HEK293 (cell line): Measurements from ENCODE around the gene NOC2L.

Experiments
- CTCF ChIA-PET: fragments of 350-600 bp; formaldehyde crosslinking; extraction: SDS; loops from one replicate; lab custom pipeline; 2021; ENCODE audit warnings: antibody characterized with exemption; lab: Yijun Ruan, JAX
- POLR2A ChIA-PET: fragments of 300-600 bp; formaldehyde crosslinking; extraction: SDS; loops from one replicate; lab custom pipeline; 2020; ENCODE audit warnings: antibody characterized with exemption, inconsistent platforms; lab: Yijun Ruan, JAX
- H3K27ac ChIP-seq: fragments of 200-500 bp; sonication (Bioruptor generic); 2 replicates; pipeline ENCODE4 v1.5.1; 2014; ENCODE audit warnings: low read depth, low read length, control low read depth, inconsistent platforms; ENCODE audit errors: extremely low read depth
- H3K36me3 ChIP-seq, 2 experiments: fragments of 200-500 bp in 1 of 2; sonication (Bioruptor generic) in 1 of 2; 1 replicate in 1 of 2; 2 replicates in 1 of 2; pipeline ENCODE4 v1.5.1; 2014 to 2017; ENCODE audit warnings: inconsistent platforms in 2 of 2, low read length in 2 of 2; ENCODE audit not compliant: control insufficient read depth in 2 of 2, insufficient read depth in 1 of 2
- H3K4me1 ChIP-seq: fragments of 200-500 bp; sonication (Bioruptor generic); 2 replicates; pipeline ENCODE4 v1.5.1; 2014; ENCODE audit warnings: mild to moderate bottlenecking, low read length, inconsistent platforms; ENCODE audit not compliant: control insufficient read depth, insufficient read depth
- H3K4me3 ChIP-seq: 2 replicates; pipeline ENCODE4 v1.5.1; 2011; ENCODE audit warnings: low read depth, mild to moderate bottlenecking, control low read depth, low read length, moderate library complexity
- H3K9me3 ChIP-seq: fragments of 200-500 bp; sonication (Bioruptor generic); 2 replicates; pipeline ENCODE4 v1.5.1; 2014; ENCODE audit warnings: low read depth, low read length, inconsistent platforms; ENCODE audit not compliant: control insufficient read depth, insufficient read depth
- EGR2 ChIP-seq: fragments of 450-650 bp; formaldehyde crosslinking; IDR thresholded peaks from 2 replicates; pipeline ENCODE4 v1.5.1; 2016; ENCODE audit warnings: low read depth, missing biosample characterization, missing genetic modification characterization
- GLIS2 ChIP-seq: fragments of 450-650 bp; formaldehyde crosslinking; IDR thresholded peaks from 2 replicates; pipeline ENCODE4 v1.5.1; 2016; ENCODE audit warnings: missing biosample characterization, missing genetic modification characterization
- IKZF3 ChIP-seq: fragments of 450-650 bp; IDR thresholded peaks from 2 replicates; pipeline ENCODE4 v1.5.0; 2018; ENCODE audit warnings: missing biosample characterization, mild to moderate bottlenecking, missing genetic modification characterization, moderate library complexity
- KLF1 ChIP-seq: fragments of 450-650 bp; formaldehyde crosslinking; IDR thresholded peaks from 2 replicates; pipeline ENCODE4 v1.5.1; 2016; ENCODE audit warnings: missing biosample characterization, missing genetic modification characterization
- KLF10 ChIP-seq: fragments of 450-650 bp; IDR thresholded peaks from 2 replicates; pipeline ENCODE4 v1.5.1; 2018; ENCODE audit warnings: missing biosample characterization, mild to moderate bottlenecking, missing genetic modification characterization
- SCRT1 ChIP-seq: fragments of 450-650 bp; formaldehyde crosslinking; IDR thresholded peaks from 2 replicates; pipeline ENCODE4 v1.5.1; 2016; ENCODE audit warnings: missing biosample characterization, missing genetic modification characterization, borderline replicate concordance
- SCRT2 ChIP-seq: fragments of 450-650 bp; formaldehyde crosslinking; IDR thresholded peaks from 2 replicates; pipeline ENCODE4 v1.5.1; 2016; ENCODE audit warnings: missing biosample characterization, missing genetic modification characterization
- SETDB1 ChIP-seq: IDR thresholded peaks from one replicate; pipeline ENCODE4 v1.6.1; 2017; ENCODE audit warnings: mild to moderate bottlenecking, low read length, moderate library complexity, mixed read lengths; ENCODE audit not compliant: insufficient read length
- WT1 ChIP-seq: fragments of 450-650 bp; formaldehyde crosslinking; IDR thresholded peaks from 2 replicates; pipeline ENCODE4 v1.5.1; 2016; ENCODE audit warnings: missing biosample characterization, missing genetic modification characterization
- ZBTB44 ChIP-seq: fragments of 450-650 bp; IDR thresholded peaks from 2 replicates; pipeline ENCODE4 v1.5.1; 2018; ENCODE audit warnings: missing biosample characterization, mild to moderate bottlenecking, missing genetic modification characterization
- ZIC2 ChIP-seq: fragments of 450-650 bp; formaldehyde crosslinking; IDR thresholded peaks from 2 replicates; pipeline ENCODE4 v1.5.1; 2016; ENCODE audit warnings: missing biosample characterization, missing genetic modification characterization
- ZNF114 ChIP-seq: fragments of 450-650 bp; formaldehyde crosslinking; IDR thresholded peaks from 2 replicates; pipeline ENCODE4 v1.5.0; 2017; ENCODE audit warnings: missing biosample characterization, missing genetic modification characterization
- ZNF174 ChIP-seq: fragments of 450-650 bp; formaldehyde crosslinking; IDR thresholded peaks from 2 replicates; pipeline ENCODE4 v1.5.0; 2017; ENCODE audit warnings: missing biosample characterization, mild to moderate bottlenecking, missing genetic modification characterization
- ZNF175 ChIP-seq: fragments of 450-650 bp; formaldehyde crosslinking; IDR thresholded peaks from 2 replicates; pipeline ENCODE4 v1.5.1; 2016; ENCODE audit warnings: missing biosample characterization, missing genetic modification characterization
- ZNF2 ChIP-seq: fragments of 450-650 bp; formaldehyde crosslinking; IDR thresholded peaks from 2 replicates; pipeline ENCODE4 v1.5.1; 2016; ENCODE audit warnings: missing biosample characterization, missing genetic modification characterization
- ZNF202 ChIP-seq: fragments of 450-650 bp; formaldehyde crosslinking; IDR thresholded peaks from 2 replicates; pipeline ENCODE4 v1.5.1; 2016; ENCODE audit warnings: missing biosample characterization, missing genetic modification characterization, borderline replicate concordance
- ZNF274 ChIP-seq, 2 experiments: fragments of 200-500 bp in 1 of 2; fragments of 450-650 bp in 1 of 2; sonication (Bioruptor generic) in 1 of 2; formaldehyde crosslinking in 1 of 2; IDR thresholded peaks; 2 replicates each; pipeline versions ENCODE4 v1.5.1 to v1.6.1; 2014 to 2016; ENCODE audit warnings: borderline replicate concordance in 1 of 2, inconsistent platforms in 1 of 2, low read length in 1 of 2, missing biosample characterization in 1 of 2, missing genetic modification characterization in 1 of 2
- ZNF324 ChIP-seq: fragments of 450-650 bp; formaldehyde crosslinking; IDR thresholded peaks from 2 replicates; pipeline ENCODE4 v1.5.1; 2016; ENCODE audit warnings: missing biosample characterization, missing genetic modification characterization
- ZNF423 ChIP-seq: fragments of 450-650 bp; formaldehyde crosslinking; IDR thresholded peaks from 2 replicates; pipeline ENCODE4 v1.5.1; 2016; ENCODE audit warnings: missing biosample characterization, missing genetic modification characterization
- ZNF518A ChIP-seq: fragments of 450-650 bp; formaldehyde crosslinking; conservative IDR thresholded peaks from 2 replicates; pipeline ENCODE4 v1.5.1; 2016; ENCODE audit warnings: low read depth, missing biosample characterization, missing genetic modification characterization
- ZNF610 ChIP-seq: fragments of 450-650 bp; formaldehyde crosslinking; IDR thresholded peaks from 2 replicates; pipeline ENCODE4 v1.5.1; 2016; ENCODE audit warnings: missing biosample characterization, missing genetic modification characterization, borderline replicate concordance
- ZNF624 ChIP-seq: fragments of 450-650 bp; formaldehyde crosslinking; IDR thresholded peaks from 2 replicates; pipeline ENCODE4 v1.5.1; 2017; ENCODE audit warnings: missing biosample characterization, missing genetic modification characterization
- ZNF707 ChIP-seq: fragments of 450-650 bp; formaldehyde crosslinking; IDR thresholded peaks from 2 replicates; pipeline ENCODE4 v1.5.1; 2016; ENCODE audit warnings: missing biosample characterization, missing genetic modification characterization
- ZNF747 ChIP-seq: fragments of 450-650 bp; formaldehyde crosslinking; IDR thresholded peaks from 2 replicates; pipeline ENCODE4 v1.5.1; 2016; ENCODE audit warnings: missing biosample characterization, missing genetic modification characterization

Gene NOC2L

GRCh38 chr1:939511-940106 is 19.4 kb downstream of the NOC2L start (continued):
- TF ChIP-seq SETDB1 (no peak), ZNF274 (IDR thresholded peaks at IDR 0.05; ENCODE audit: low read length) (no peak), ZNF274 (tag by site-specific recombination; IDR thresholded peaks at IDR 0.05; ENCODE audit: borderline replicate concordance) (no peak), ZNF610 (tag by site-specific recombination) (no peak), ZNF175 (tag by site-specific recombination) (no peak), ZIC2 (tag by site-specific recombination) (peak; percentile 91), ZNF2 (tag by site-specific recombination) (no peak), ZBTB44 (tag by site-specific recombination) (no peak), ZNF518A (tag by site-specific recombination) (no peak), EGR2 (tag by site-specific recombination) (no peak), ZNF747 (tag by site-specific recombination) (no peak), KLF10 (tag by site-specific recombination) (no peak), ZNF423 (tag by site-specific recombination) (peak; percentile 81; the same call in 1 of the 2 replicates), KLF1 (tag by site-specific recombination) (peak; percentile 15; the same call in 1 of the 2 replicates), ZNF114 (tag by site-specific recombination) (no peak)

- Histone ChIP-seq H3K27ac (peak overlapping the region; percentile 98), H3K36me3 (peaks cover 0 to 28% of the 10 kb centered on the region in 2 experiments; a peak in 1 of 3 replicates), H3K4me3 (no peak overlapping the region), H3K9me3 (no peaks in the 10 kb centered on the region), H3K4me1 (peaks cover 49% of the 10 kb centered on the region)
- ChIA-PET POLR2A (interaction anchor here (0.6 to 9.4 kb wide), 8 partner anchors 8 to 42 kb away, joined by 3 to 111 read pairs (median 6); partner anchors contain the start of genes PERM1 and SAMD11), CTCF (interaction anchor here (0.8 to 3.0 kb wide), 10 partner anchors 8 to 40 kb away, joined by 3 to 17 read pairs (median 4); partner anchors contain the start of genes PLEKHN1 and SAMD11)
- TF ChIP-seq ZNF202 (no peak), ZNF624 (tag by site-specific recombination) (no peak), IKZF3 (tag by site-specific recombination) (no peak), GLIS2 (tag by site-specific recombination) (peak; percentile 21; the same call in 1 of the 2 replicates), ZNF324 (no peak), ZNF518A (tag by site-specific recombination) (no peak), SCRT1 (tag by site-specific recombination) (peak; percentile 92), ZNF174 (no peak), ZNF707 (tag by site-specific recombination) (no peak), WT1 (tag by site-specific recombination) (no peak), SCRT2 (peak; percentile 99)
Measured at GRCh38 chr1:938711-939489, 20.2 kb downstream of the NOC2L start.
